ENCODE data around the gene LRMDA.

LRMDA gene

DNA sequence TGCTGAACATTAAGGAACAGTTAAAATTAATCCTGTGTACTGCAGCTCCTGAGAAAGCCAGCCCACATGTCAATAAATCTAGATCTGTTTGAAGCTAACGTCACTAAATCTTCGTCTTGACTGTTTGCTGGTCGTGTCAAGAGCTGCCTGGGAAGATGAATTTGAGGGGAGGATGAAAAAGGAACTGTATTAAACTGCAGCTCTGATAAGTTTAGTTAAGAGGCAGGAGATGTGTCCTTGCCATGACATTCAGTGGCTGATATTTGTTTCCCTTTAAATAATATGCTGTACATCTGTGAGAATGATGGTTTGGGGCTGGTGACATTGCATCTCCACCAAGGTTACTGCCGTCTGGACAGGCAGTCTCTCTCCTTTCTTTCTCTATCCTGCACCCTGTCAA is 435.3 kb downstream of the LRMDA start:
- no peak for DNase-seq (ENCODE audit: low read depth in 2 of 2)

DNA sequence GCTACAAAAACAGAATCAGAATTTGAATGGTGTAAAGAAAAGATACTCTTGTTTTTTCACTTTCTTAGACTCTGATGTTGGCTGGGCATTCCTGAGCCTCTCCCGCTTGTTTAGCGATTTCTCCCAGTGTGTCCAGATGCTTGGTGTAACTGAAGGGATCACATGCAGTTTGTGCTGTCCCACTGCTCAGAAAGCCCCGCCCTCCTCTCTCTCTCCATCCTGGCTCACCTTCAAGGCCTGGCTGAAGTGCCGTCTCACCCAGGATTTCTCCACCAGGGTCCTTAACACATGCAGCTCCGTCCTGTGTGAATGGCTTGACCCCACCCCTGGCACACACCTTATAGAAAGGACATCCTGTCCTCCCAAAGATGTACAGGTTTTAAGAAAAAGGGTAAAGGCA is 437.1 kb downstream of the LRMDA start:
- DNase-seq (ENCODE audit: low read depth in 2 of 2), result no peak

DNA sequence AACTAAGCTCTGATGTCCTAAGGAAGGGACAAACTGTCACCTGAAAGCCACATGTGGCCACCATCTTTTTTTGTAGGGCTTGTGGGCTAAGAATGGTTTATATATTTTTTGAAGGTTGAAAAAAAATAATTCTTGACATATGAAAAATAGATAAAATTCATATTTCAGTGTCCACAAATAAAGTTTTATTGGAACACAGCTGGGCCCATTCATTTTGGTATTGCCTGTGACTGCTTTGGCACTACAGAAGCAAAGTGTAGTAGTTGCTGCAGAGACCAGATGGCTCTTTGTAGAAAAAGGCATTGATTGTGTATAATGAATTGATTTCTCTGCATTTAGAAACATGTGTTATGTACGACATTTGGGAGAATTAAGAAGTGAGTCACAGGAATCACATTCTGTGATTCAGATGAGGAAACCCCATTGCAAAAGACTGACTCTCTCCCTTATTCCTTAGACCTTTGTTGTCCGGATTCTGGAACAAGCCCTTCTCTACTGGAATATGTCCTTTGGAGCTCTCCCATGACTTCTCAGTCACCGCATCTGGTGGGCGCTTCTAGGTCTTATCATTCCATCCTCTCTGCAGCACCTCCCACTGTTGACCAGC is 438.7 kb downstream of the LRMDA start:
- DNase-seq (ENCODE audit: low read depth in 2 of 2), result no peak

DNA sequence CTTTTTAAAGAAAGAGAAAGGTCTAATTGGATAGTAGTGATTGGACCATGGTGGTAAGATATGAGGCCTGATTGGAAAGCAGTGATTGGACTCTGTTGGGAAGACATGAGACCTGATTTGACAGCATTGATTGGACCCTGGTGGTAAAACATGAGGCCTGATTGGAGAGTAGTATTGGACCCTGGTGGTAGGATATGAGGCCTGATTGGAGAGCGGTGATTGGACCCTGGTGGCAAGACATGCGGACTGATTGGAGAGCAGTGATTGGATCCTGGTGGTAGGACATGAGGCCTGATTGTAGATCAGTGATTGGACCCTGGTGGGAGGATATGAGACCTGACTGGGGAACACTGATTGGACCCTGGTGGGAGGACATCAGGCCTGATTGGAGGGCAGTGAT is 444.3 kb downstream of the LRMDA start:
- DNase-seq (ENCODE audit: low read depth in 2 of 2), result no peak

DNA sequence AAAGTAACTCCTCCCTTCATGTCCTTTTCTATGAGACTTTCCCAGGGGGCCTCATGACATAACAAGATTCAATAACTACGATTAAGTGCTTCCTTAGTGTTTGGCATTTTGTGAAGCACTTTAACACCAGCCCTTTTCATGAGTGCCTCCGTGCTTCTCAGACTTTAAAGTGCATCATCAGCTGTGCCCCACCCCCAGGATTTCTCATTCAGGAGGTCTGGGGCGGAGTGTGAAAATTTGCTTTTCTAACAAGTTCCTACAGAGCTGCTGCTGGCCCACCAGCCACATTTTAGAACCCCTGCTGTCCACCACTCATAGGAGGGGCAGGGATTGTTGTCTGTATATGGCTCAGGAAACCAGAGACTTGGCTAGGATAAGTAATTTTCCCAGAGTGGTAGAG is 445.3 kb downstream of the LRMDA start:
- DNase-seq (ENCODE audit: low read depth in 2 of 2), result no peak

DNA sequence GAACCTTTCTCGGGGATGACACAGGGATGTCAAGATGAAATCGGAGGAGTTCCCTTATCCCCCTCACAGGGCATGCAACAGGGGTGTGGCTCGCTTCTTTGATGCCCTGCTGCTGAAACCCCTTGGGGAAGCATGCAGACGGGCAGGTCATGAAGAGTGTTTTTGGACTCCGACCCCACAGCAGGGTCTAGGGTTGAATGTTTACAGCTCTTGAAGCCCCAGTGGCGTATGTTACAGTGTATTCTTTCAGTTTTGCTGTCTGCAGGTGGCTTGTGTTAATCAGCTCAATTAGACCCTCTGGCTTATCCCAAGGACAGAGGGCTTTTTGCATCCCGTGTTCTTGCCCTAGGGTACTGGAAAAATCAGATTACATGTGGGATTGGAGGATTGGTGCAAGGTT is 446.5 kb downstream of the LRMDA start:
- DNase-seq (ENCODE audit: low read depth in 2 of 2), result no peak

DNA sequence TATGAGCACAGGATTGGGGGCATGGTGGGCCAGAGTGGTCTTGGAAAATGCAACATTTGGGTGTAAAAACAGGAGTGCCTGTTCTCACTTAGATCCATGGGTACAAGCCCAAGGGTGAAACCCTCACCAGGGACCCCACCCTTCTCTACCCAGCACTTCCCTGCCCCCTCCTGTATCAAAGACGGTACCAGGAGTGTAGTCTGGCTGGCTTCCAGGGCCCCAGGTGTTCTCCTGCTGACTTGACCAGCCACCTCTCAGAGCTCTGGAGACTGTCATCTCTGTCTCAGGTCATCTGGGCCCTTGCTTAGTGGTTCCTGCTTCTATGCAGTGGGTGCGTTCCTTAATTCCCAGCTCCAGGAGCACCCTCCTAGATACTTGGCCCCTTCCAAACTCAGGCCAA is 447.2 kb downstream of the LRMDA start:
- no peak for DNase-seq (ENCODE audit: low read depth in 2 of 2)

DNA sequence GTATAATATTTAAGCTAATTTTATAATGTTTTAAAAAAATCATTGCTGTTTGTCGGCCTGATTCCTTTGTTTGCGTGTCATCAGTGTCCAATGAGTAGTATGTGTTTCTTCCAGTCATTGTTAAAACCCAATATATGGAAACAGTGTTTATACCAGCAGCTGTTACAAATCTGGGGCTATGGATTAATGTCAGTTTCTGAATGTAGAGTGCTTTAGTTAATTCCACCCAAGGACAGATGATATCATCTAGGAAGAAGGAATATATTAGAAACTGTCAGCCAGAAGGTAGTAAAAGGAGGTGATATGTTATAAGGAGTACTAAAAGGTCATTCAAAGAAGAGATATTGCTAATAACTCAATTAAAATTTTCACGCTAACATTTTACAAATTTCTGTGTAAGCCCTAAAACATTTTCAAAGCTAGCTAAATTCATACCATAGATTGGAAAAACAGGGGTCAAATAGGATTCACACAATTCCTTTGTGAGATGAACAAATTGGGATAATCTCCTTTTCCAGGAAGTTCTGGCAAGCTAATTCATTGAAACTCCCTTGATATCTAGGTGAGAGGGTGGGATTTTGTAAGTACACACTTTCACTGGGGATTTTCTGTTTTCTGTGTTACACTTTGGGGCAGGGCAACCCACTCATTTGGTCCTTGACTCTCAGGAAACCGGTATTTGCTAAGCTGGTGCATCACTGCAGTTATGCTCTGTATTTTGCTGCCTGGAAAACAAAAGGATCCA is 448.8 kb downstream of the LRMDA start:
- DNase-seq (ENCODE audit: low read depth in 2 of 2), result no peak

DNA sequence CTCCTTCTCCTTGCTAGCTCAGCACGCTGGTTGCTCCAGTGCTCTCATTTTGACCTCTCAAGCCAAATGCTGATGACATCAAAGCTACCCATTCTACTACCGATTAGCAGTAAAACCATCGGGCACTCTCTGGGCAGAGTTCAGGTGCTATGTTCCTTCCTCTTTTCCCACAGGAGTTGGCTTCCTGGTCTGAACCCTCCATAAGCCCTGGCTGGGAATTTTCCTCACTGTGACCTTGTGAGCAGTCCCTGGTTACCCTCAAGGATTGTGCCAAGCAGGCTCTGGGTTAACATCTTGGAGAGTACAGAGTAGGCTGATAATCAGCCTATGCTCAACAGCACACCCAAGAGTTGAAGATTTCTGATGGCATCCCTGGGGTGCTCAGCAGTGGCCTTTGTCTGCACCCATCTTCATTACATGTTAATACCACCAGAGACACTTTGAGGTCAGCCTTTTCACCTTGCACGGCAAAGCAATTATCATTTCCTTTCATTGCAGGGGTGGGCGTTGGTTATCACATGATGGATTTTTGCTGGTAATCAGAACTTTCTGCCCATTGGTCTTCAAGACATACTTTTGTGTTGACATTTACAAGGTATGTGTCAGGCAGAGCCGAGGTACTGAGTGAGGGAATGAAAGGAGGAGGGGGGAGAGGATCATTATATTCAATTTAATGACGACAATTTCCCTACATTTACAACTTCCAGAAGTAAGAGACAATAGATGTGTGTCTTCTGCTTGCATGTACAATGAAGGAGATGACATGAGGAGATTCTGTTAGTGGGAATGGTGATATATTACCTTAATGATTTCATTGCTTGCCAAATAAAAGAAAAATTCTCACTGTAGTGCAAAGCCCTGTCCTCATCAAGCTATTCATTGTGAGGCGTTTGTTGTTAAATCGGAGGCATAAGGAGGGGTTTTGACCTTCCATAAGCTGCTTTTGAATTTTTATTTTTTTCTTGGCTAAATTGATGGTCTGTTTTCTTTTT is 452.0 kb downstream of the LRMDA start:
- DNase-seq (ENCODE audit: low read depth in 2 of 2), result no peak

DNA sequence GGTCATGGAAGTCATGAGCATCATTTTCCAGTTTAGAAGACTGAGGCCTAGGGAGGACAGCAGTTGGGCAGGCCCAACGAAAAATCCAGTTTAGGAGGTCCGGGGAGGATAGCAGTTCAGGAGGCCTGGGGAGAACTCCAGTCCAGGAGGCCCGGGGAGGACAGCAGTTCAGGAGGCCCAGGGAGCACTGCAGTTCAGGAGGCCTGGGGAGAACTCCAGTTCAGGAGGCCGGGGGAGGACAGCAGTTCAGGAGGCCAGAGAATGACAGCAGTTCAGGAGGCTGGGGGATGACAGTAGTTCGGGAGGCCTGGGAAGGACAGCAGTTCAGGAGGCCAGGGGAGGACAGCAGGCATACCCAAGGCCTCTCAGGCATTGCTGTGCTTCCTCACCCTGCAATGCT is 453.4 kb downstream of the LRMDA start:
- no peak for DNase-seq (ENCODE audit: low read depth in 2 of 2)

DNA sequence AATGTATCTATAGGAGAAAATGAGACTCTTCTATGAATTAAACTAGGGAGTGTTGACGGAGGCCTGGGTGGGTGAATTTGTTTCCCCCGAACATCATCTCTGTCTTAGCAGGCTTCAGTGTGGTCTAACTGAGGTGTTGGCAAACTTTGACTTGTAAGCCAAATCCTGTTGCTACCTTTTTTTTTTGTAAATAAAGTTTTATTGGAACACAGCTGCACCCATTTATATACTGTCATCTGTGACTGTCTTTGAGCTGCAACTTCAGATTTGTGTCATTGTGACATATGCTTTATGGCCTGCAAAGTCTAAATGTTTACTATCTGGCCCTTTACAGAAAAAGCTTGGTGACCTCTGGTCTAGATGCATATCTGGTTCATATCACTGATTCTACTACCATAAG is 455.9 kb downstream of the LRMDA start:
- no peak for DNase-seq (ENCODE audit: low read depth in 2 of 2)

DNA sequence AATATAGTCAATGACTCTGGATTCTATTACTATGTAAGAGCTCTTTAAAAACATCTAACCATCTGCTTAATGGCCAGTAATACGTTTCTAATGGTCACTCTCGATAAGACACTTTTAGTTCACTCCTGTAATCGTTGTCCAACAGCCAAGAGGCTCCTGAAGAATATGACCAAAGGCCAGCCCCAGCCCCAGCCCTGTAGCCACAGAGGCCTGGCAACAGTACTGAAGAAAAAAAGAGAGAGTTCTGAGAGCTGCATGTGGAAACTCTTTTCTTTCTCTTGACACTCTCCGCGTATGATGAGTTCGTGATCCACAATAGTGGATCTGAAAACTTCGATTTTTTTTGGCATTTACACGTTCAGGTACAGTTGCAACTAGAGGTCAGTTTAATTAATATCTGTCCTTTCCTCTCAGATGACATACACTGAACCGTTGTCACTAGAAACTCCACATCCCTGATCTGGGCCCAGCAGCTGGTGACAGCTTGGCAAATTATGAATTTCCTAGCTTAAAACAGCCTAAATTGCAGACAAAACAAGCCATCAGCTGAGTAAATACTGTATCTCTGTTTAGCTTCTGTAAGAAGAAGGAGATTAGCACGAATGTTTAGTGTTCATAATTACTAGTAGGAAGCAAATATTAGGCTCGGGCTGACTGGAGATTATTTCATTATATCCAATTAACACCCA is 456.7 kb downstream of the LRMDA start:
- DNase-seq (ENCODE audit: low read depth in 2 of 2), result no peak

DNA sequence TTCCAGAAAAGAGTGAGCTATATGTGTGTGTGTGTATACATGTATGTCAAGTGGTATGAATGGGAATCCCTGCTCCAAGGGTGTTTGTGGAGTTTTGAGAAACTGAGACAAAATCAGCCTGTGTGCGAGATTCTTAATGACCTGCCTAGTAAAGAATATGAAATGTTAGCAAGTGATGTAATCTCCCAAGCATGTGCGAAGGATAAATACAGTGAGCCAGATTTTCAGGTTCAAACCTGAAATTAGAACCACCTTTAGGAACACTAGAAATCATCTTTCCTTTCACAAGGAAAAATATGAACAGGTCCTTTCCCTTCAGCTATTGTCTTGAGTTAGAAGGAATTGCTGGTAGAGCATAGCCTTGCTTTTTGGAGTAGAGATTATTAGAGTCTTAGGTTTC is 457.6 kb downstream of the LRMDA start:
- no peak for DNase-seq (ENCODE audit: low read depth in 2 of 2)

DNA sequence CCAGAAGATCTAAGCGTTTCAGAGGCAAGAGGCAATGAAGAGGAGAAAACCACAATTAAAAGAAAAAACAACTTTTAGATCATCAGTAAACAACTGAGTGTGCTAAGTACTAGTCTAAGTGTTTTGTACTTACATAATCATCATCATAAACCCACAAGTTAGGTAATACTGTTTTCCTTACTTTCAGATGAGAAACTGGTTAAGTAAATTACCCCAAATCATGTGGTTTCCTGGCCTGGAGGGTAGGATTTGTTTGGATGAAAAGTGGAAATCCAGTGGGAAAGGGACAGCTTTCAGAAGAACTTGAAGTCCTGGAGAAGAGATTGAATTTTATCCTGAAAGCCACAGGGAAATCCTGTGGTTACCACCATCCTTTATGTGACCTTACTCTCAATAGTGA is 463.3 kb downstream of the LRMDA start:
- no peak for DNase-seq (ENCODE audit: low read depth in 2 of 2)

DNA sequence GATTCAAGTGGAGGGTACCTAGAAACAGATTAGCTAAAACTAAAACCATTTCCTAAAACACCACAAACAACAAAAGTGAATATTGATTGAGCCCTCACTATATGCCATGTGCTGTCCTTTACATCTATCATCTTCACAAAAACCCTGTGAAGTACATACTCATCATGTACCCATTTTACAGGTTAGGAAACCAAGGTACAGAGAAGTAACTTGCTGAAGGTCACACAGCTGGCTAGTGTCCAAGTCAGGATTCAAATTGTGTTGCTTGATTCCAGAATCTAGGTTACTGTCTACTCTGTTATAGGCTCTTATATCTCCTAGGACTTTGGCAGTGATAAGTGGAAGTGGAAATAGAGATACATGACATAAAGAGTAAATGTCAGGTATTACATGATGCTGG is 463.8 kb downstream of the LRMDA start:
- DNase-seq (ENCODE audit: low read depth in 2 of 2), result no peak

DNA sequence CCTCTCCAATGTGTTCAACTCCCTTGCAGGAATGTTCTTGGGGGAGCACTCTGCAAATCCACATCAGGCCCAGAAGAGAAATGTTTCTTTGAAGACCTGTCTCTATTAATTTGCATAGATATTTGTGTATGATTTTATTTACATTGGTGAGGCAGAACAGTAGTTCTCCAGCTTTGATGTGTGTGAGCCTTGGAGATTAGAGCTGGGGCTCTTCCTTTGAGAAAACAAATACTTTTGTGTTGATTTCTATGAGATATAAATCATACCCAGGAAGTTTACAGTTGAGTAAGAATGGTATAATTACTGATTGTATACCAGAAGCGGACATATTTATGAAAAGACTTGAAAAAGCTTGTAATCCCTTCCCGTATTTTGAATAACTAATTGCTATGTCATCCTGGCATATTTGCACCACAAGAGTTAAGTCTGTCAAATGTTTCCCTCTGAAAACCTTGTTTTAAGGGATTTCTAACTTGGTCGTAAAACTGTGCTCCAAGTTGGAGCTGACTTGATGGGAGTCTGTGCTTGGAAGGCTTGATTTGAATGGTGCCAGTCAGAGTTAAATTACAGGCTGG is 468.5 kb downstream of the LRMDA start:
- DNase-seq (ENCODE audit: low read depth in 2 of 2), result no peak

DNA sequence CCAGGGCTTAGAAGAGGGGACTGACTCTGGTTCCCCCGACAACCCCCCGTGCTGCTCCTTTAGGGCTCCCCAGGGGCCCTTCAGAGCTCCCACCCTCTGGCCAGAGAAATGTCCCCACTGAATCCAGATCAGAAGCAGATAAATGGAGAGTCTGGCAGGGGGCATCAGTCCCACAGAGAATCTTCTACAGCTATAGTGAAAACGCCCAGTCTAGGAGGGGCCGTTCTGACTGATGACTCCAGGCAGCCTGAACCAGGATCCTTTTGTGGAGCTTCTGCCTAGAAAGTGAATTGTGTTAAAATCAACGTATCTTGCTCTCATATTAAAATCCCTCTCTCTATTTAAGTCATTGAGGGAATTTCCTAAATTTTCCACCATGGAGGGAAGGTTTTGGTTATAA is 471.4 kb downstream of the LRMDA start:
- DNase-seq (ENCODE audit: low read depth in 2 of 2), result no peak

DNA sequence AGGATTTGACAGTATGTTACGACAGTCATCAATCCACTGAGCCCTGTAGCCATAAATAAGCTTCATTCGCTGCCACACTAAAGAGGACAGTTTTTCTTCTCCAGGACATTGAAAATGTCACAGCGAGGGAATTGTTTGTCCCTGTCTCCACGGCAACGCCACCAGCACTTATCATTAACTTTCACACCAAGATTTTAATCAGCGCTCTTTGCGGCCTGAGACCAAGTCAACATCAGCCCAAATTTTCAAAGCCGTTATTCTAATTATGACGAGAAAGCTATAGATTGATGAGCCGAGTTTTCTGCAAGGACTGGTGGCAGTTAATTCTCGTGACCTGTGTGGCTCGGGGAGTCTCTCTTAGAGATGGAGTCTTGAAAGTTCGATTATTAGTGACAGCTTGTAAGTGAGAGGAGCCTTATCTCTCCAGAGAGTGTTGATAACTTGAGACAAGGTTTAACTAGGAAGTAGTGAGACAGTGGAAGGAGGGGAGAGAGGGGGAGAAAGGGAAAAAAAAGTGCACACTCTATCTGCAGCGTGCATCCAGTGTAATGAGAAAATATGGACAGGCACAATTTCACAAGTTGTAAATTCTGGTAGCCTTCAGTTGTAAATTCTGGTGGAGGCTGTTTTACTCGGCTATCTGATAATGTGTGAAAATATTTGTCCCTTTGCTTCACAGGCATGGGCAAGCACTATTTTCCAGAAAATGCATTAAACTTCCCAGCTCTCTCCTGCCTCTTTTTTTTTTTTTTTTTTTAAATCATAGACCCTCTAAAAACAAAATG is 473.3 kb downstream of the LRMDA start:
- no peak for DNase-seq (ENCODE audit: low read depth in 2 of 2)

DNA sequence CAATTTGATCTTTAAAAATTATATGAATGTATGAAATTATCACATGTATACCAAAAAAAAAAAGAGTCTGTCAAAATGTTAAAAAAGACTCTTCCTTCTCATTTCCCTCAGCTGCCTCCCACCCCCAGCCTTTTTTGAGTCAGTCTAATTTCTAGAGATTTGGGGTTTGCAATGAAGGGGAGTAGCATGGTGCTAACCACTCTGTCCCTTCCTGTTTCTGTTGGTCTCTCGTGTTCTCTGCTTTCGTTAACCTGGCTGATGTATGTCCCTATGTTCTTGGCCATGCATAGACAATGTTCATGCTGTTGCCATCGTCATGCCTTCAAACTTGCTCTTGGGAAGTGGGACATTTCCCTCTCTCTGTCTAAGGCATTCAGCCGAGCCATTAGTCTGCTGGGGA is 474.1 kb downstream of the LRMDA start:
- DNase-seq (ENCODE audit: low read depth in 2 of 2), result no peak

DNA sequence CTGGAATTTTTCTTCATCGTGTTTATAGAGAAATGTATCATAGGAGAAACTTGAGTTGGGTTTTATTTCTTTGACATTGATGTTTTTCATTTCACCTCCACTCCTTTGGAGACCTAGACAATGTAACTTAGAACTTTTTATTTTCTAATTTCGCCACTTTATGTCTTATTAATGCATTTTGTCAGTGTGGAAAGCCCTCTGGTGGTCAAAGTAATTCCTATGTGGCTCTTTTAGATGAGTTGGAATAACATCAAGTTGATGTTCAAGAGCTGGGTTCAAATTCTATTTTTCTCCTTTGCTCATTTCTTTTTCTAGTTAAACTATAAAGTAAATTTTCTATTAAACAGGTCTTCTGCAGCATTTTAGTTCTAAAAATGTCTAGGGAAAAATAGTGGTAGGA is 478.6 kb downstream of the LRMDA start:
- no peak for DNase-seq (ENCODE audit: low read depth in 2 of 2)

DNA sequence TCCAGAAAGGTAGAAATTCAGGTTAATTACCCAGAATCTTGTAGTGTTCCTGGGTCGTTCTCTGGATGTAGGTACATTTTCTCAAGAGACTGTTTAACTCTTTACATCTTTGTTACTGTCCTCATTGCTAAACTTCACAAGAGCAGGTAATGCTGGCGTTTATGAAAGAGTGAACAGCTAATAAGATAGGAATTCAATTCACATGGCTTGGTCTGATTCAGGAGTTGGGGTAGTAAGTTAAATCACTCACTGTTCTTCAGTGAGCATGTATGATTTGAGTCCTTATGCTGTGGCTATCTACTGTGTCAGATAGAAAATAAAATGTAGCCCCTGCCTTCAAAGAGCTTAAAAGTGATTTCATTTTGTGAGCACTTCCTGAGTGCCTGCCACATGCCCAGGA is 480.0 kb downstream of the LRMDA start:
- no peak for DNase-seq (ENCODE audit: low read depth in 2 of 2)

All from stimulated activated CD4-positive, alpha-beta T cell treated with anti-CD3 and anti-CD28 coated beads, Interleukin-4, amount 100 ng/mL, for 48 hours (primary cell).